Measurements from ENCODE around the gene NPIPB2.
"Not testable (repeated sequence)": the region's sequence is repeated elsewhere in the genome, so short reads cannot be mapped to it uniquely, and the experiment has no call there.

- TF ChIP-seq CTCF, POLR2A (IDR thresholded peaks at IDR 0.05): not testable (repeated sequence)
Measured at GRCh38 chr16:11927350-11927749, 14.5 kb downstream of the NPIPB2 start.

All from heart left ventricle (tissue), 13 donors.